Neural progenitor cell (in vitro differentiated cells): ENCODE results near the gene CLEC5A.

Experiments
- EZH2 ChIP-seq: fragments of 200-600 bp; sonication (generic); IDR thresholded peaks from 2 replicates; pipeline ENCODE4 v1.6.1; 2017; ENCODE audit warnings: antibody characterized with exemption, mild to moderate bottlenecking, moderate library complexity
- EZH2phosphoT487 ChIP-seq: fragments of 200-600 bp; sonication (generic); IDR thresholded peaks from 2 replicates; pipeline ENCODE4 v1.6.1; 2017; ENCODE audit warnings: antibody characterized with exemption
- TF ChIP-seq, protein P1 (sequence below): fragments of 200-600 bp; sonication (generic); IDR thresholded peaks from 2 replicates; pipeline ENCODE4 v1.5.1; 2017; ENCODE audit warnings: antibody characterized with exemption, mild to moderate bottlenecking

DNA sequence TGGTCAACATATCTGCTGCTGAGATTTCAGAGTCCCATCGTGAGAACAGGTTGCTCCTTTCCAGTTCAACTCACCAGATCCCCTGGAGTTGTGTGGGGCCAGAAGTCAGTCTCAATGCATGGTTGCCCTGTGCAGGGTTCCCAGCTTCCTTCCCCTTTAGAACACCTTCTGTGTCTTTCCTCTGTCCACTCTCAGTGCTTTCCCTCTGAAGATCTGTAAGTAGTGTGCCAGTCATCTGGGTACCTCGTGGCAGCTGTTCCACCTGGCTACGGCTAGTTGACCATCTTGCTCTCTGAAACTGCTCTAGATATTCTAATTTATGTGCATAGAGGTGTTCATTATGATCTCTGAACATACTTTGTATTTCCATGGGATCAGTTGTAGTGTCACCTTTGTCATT lies 69.4 kb downstream of the CLEC5A start:
- TF ChIP-seq, protein P1, sequence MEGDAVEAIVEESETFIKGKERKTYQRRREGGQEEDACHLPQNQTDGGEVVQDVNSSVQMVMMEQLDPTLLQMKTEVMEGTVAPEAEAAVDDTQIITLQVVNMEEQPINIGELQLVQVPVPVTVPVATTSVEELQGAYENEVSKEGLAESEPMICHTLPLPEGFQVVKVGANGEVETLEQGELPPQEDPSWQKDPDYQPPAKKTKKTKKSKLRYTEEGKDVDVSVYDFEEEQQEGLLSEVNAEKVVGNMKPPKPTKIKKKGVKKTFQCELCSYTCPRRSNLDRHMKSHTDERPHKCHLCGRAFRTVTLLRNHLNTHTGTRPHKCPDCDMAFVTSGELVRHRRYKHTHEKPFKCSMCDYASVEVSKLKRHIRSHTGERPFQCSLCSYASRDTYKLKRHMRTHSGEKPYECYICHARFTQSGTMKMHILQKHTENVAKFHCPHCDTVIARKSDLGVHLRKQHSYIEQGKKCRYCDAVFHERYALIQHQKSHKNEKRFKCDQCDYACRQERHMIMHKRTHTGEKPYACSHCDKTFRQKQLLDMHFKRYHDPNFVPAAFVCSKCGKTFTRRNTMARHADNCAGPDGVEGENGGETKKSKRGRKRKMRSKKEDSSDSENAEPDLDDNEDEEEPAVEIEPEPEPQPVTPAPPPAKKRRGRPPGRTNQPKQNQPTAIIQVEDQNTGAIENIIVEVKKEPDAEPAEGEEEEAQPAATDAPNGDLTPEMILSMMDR: no peak
- TF ChIP-seq EZH2phosphoT487 (no peak), EZH2 (no peak)
